HepG2 (cell line): Measurements from ENCODE around the gene CTSZ. TPM values are rescaled to one million over a fixed set of nuclear protein-coding genes. Genes with fewer than 3 reads are reported as not detected.
"Not testable (repeated sequence)": the region's sequence is repeated elsewhere in the genome, so short reads cannot be mapped to it uniquely, and the experiment has no call there.

Experiments used
- ATAC-seq: fragments of 200-7000 bp; cut with Tn5 transposase; 3 replicates; pipeline ENCODE4 v1.9.1; 2020; ENCODE audit warnings: mild to moderate bottlenecking, moderate library complexity
- BruUV-seq: library from RNA; stranded (reverse); fragments of 400-500 nt; replicated peaks from 2 replicates; lab custom pipeline; 2021; lab: Mats Ljungman, UMichigan
- CTCF ChIA-PET: fragments of 300-600 bp; formaldehyde crosslinking; extraction: SDS; loops from one replicate; lab custom pipeline; 2021; ENCODE audit warnings: low total read pairs, inconsistent platforms, low intra/inter-chr PET ratio; lab: Yijun Ruan, JAX
- POLR2A ChIA-PET: fragments of 350-600 bp; sonication (Branson Sonifier 250); formaldehyde crosslinking; loops from one replicate; lab custom pipeline; 2020; ENCODE audit warnings: antibody characterized with exemption, inconsistent platforms; lab: Yijun Ruan, JAX
- DNase-seq: peaks from one replicate; pipeline ENCODE4 v3.0.0-alpha.2; 2015; ENCODE audit warnings: low spot score
- FAIRE-seq: peaks from 3 replicates; lab custom pipeline; 2011; peaks lifted over from hg19 to GRCh38; lab: Jason Lieb, UNC
- H2AFZ ChIP-seq: one replicate; pipeline ENCODE4 v1.6.1; 2011; ENCODE audit warnings: low read length, inconsistent platforms
- H3K27ac ChIP-seq: fragments of 300-600 bp; 3 replicates; pipeline ENCODE4 v1.8.0; 2011; ENCODE audit warnings: mixed run types, mild to moderate bottlenecking, mixed read lengths, low read length, inconsistent platforms; ENCODE audit not compliant: insufficient read depth; ENCODE audit errors: extremely low read length
- H3K27me3 ChIP-seq, 2 experiments: fragments of 200-600 bp in 1 of 2; 2 replicates in 1 of 2; 3 replicates in 1 of 2; pipeline versions ENCODE4 v1.6.0 to v1.8.0; 2011; ENCODE audit warnings: low read length in 2 of 2, mild to moderate bottlenecking in 2 of 2, moderate library complexity in 2 of 2, inconsistent platforms in 1 of 2; ENCODE audit not compliant: insufficient read depth in 2 of 2, control insufficient read depth in 1 of 2
- H3K36me3 ChIP-seq, 2 experiments: fragments of 200-600 bp in 1 of 2; replicated peaks in 1 of 2; 2 replicates in 1 of 2; 3 replicates in 1 of 2; pipeline versions ENCODE4 v1.5.1 to v1.8.0; 2011; ENCODE audit warnings: low read length in 2 of 2, inconsistent platforms in 1 of 2; ENCODE audit not compliant: insufficient read depth in 2 of 2, control insufficient read depth in 1 of 2
- H3K4me1 ChIP-seq: 2 replicates; pipeline ENCODE4 v1.5.1; 2012; ENCODE audit warnings: low read length, inconsistent platforms; ENCODE audit not compliant: insufficient read depth
- H3K4me2 ChIP-seq: 2 replicates; pipeline ENCODE4 v1.6.0; 2011; ENCODE audit warnings: low read depth, low read length, inconsistent platforms
- H3K4me3 ChIP-seq, 3 experiments: fragments of 200-600 bp in 1 of 3; sonication (generic), shearing (Covaris generic) in 1 of 3; replicated peaks in 1 of 3; 2 replicates each; pipeline ENCODE4 v1.5.1; 2011 to 2016; ENCODE audit warnings: low read length in 3 of 3, inconsistent platforms in 2 of 3, low read depth in 2 of 3, mild to moderate bottlenecking in 2 of 3, control low read depth in 1 of 3, mixed read lengths in 1 of 3; ENCODE audit not compliant: insufficient read depth in 1 of 3
- H3K79me2 ChIP-seq: one replicate; pipeline ENCODE4 v1.6.1; 2011; ENCODE audit warnings: low read length, inconsistent platforms; ENCODE audit not compliant: insufficient read depth
- H3K9ac ChIP-seq: 2 replicates; pipeline ENCODE4 v1.6.0; 2011; ENCODE audit warnings: mild to moderate bottlenecking, low read depth, low read length, inconsistent platforms; ENCODE audit not compliant: insufficient read depth
- H3K9me3 ChIP-seq: 2 replicates; pipeline ENCODE4 v1.5.1; 2012; ENCODE audit warnings: mild to moderate bottlenecking, low read length
- H4K20me1 ChIP-seq: 2 replicates; pipeline ENCODE4 v1.6.0; 2011; ENCODE audit warnings: inconsistent platforms, mild to moderate bottlenecking, low read length, moderate library complexity; ENCODE audit not compliant: insufficient read depth
- CBX2 ChIP-seq, 2 experiments: fragments of 200-600 bp in 1 of 2; sonication (generic); formaldehyde crosslinking in 1 of 2; IDR thresholded peaks; 2 replicates each; pipeline versions ENCODE4 v1.7.0 to v1.8.1; 2018 to 2022; ENCODE audit warnings: low read depth in 2 of 2, low read length in 1 of 2, mild to moderate bottlenecking in 1 of 2, missing genetic modification reagents in 1 of 2
- FOXP1 ChIP-seq, 2 experiments: fragments of 450-650 bp in 1 of 2; IDR thresholded peaks; 2 replicates each; pipeline ENCODE4 v1.6.1; 2017 to 2018; ENCODE audit warnings: antibody characterized with exemption in 1 of 2
- RNF2 ChIP-seq: fragments of 450-650 bp; conservative IDR thresholded peaks from 2 replicates; pipeline ENCODE4 v1.6.1; 2016; ENCODE audit warnings: low read depth
- SMC3 ChIP-seq: IDR thresholded peaks from 2 replicates; pipeline ENCODE4 v1.6.1; 2011; ENCODE audit warnings: low read length, improper control_type of control experiment
- ZC3H13 ChIP-seq: sonication (generic); formaldehyde crosslinking; IDR thresholded peaks from 2 replicates; pipeline ENCODE4 v1.8.1; 2023; ENCODE audit warnings: mild to moderate bottlenecking, missing genetic modification reagents, moderate library complexity
- WGBS: methylation state at CpG from one replicate; pipeline ENCODE4 v1.1.6; 2017; ENCODE audit warnings: low lambda C conversion rate; 5-methylcytosine and 5-hydroxymethylcytosine counted together
- in situ Hi-C: cut with HindIII; loops from 2 replicates; pipeline ENCODE4 v1.10.0; 2017; ENCODE audit warnings: low pct_unique_long_range_greater_than_20kb; ENCODE audit not compliant: extremely low pct_ligation_motif_present
- intact Hi-C: fragments of 100-400 bp; cut with micrococcal nuclease; formaldehyde crosslinking; loops from one replicate; pipeline ENCODE4 v1.10.0; 2022; ENCODE audit not compliant: unreplicated experiment
- polyA plus RNA-seq, 8 experiments: library from polyadenylated mRNA; depleted of rRNA in 3 of 8; stranded (reverse) in 7 of 8; unstranded in 1 of 8; fragments of >200 nt; fragmentation: Illumina TruSeq in 4 of 8; extraction: Trizol in 4 of 8; gene quantifications; 2 replicates each; pipeline versions ENCODE4 v1.2.1 to v1.2.3, GENCODE V29; 2011 to 2016; ENCODE audit warnings: low read depth in 4 of 8, missing spikeins in 1 of 8, mixed read lengths in 1 of 8; ENCODE audit not compliant: insufficient read depth in 1 of 8
- total RNA-seq, 5 experiments: library from RNA; depleted of rRNA; stranded (reverse); fragments of >200 nt; fragmentation: Illumina TruSeq; extraction: Trizol; gene quantifications; 2 replicates each; pipeline ENCODE4 v1.2.3, GENCODE V29; 2016; ENCODE audit warnings: low read depth in 1 of 5
- TF ChIP-seq, protein P1 (sequence below): sonication (generic); formaldehyde crosslinking; IDR thresholded peaks from 2 replicates; pipeline ENCODE4 v1.5.0; 2020; ENCODE audit warnings: mild to moderate bottlenecking, missing genetic modification reagents, moderate library complexity
- TF ChIP-seq, protein P2 (sequence below): sonication (generic); formaldehyde crosslinking; IDR thresholded peaks from 2 replicates; pipeline ENCODE4 v1.4.0; 2020; ENCODE audit warnings: missing genetic modification reagents

Gene CTSZ
- total and polyA plus RNA-seq, 2 of the 13 experiments (the other 11 are each of a cell fraction or from before 2014, with no cell fraction given) = 0.33 TPM; not detected in 1

DNA sequence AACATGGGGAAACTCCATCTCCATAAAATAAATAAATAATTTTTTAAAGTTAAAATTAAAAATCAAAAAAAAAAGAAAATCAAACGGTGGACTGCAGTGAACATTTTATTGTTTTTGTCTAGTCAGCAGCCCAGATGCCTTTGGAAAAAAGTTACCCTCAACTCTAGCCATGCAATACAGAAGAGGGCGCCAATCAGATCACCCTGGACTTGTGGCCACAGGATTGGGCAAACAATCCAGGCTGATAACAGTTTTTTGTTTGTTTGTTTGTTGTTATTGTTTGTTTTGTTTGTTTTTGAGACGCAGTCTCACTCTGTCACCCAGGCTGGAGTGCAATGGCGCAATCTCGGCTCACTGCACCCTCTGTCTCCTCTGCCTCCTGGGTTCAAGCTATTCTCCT is 56.5 kb downstream of the CTSZ start (continued):
- TF ChIP-seq, protein P1, sequence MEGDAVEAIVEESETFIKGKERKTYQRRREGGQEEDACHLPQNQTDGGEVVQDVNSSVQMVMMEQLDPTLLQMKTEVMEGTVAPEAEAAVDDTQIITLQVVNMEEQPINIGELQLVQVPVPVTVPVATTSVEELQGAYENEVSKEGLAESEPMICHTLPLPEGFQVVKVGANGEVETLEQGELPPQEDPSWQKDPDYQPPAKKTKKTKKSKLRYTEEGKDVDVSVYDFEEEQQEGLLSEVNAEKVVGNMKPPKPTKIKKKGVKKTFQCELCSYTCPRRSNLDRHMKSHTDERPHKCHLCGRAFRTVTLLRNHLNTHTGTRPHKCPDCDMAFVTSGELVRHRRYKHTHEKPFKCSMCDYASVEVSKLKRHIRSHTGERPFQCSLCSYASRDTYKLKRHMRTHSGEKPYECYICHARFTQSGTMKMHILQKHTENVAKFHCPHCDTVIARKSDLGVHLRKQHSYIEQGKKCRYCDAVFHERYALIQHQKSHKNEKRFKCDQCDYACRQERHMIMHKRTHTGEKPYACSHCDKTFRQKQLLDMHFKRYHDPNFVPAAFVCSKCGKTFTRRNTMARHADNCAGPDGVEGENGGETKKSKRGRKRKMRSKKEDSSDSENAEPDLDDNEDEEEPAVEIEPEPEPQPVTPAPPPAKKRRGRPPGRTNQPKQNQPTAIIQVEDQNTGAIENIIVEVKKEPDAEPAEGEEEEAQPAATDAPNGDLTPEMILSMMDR (CRISPR knock-in tag) = peak; percentile 43
- TF ChIP-seq ZC3H13 (CRISPR knock-in tag) = no peak
- TF ChIP-seq RNF2 = no peak
- TF ChIP-seq, protein P2, sequence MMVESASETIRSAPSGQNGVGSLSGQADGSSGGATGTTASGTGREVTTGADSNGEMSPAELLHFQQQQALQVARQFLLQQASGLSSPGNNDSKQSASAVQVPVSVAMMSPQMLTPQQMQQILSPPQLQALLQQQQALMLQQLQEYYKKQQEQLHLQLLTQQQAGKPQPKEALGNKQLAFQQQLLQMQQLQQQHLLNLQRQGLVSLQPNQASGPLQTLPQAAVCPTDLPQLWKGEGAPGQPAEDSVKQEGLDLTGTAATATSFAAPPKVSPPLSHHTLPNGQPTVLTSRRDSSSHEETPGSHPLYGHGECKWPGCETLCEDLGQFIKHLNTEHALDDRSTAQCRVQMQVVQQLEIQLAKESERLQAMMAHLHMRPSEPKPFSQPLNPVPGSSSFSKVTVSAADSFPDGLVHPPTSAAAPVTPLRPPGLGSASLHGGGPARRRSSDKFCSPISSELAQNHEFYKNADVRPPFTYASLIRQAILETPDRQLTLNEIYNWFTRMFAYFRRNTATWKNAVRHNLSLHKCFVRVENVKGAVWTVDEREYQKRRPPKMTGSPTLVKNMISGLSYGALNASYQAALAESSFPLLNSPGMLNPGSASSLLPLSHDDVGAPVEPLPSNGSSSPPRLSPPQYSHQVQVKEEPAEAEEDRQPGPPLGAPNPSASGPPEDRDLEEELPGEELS (CRISPR knock-in tag) = peak; percentile 71
- TF ChIP-seq SMC3 = 0 out of 2 replicates have a peak, but pooled peaks have one; percentile 9
- TF ChIP-seq FOXP1 (IDR thresholded peaks at IDR 0.05) = peak; percentile 46; the same call in 1 of the 2 replicates
- peak; percentile 79 for TF ChIP-seq FOXP1 (CRISPR knock-in tag; IDR thresholded peaks at IDR 0.05)

DNA sequence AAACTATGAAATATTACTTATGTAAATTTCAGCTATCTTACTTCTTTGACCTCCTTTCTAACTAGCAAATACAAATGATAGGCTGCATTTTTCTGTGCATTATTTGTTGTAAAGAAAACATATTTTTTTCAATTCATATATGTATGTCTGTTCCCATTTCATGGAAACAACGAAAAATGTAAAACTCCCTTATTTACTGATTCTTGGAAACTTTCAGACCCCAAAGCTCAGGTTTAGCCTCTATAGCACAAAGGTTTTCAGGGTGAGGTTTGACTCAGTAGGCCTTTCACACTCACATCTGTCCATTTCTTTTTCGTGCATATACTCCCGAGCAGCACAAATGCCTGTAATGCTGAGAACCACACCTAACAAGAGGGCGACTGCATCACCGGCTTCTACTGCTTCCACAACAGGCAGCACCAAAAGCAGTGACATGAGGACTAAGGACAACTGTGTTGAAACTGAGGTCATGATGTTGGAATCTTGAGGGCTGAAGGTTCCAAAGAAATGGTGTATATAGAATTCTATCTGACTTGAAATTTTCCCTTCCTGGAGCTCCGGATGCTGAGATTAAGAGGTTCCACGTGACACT is 59.2 kb downstream of the CTSZ start:
- H3K27ac ChIP-seq; H3K4me3 ChIP-seq; H3K9me3 ChIP-seq; H3K4me2 ChIP-seq; CTCF ChIA-PET; FAIRE-seq; ATAC-seq; intact Hi-C loops; H3K79me2 ChIP-seq; BruUV-seq; in situ Hi-C loops; POLR2A ChIA-PET; H3K9ac ChIP-seq; H4K20me1 ChIP-seq; H2AFZ ChIP-seq; DNase-seq; H3K36me3 ChIP-seq; H3K4me1 ChIP-seq; TF ChIP-seq CBX2 (CRISPR knock-in tag; IDR thresholded peaks at IDR 0.05; ENCODE audit: low read depth): not testable (repeated sequence)
- TF ChIP-seq CBX2 (IDR thresholded peaks at IDR 0.05; ENCODE audit: low read depth, low read length) = peak; percentile 75; the same call in 1 of the 2 replicates
- WGBS = 7% methylated on average over 7 of the region's 7 CpGs
- H3K27me3 ChIP-seq = peaks cover 0 to 33% of the 10 kb centered on the region in 2 experiments; a peak in 4 of 5 replicates
